Activated T-cell treated with anti-CD3 and anti-CD28 coated beads for 48 hours (primary cell): ENCODE data around the gene CCDC148.
"Not testable (repeated sequence)": the region's sequence is repeated elsewhere in the genome, so short reads cannot be mapped to it uniquely, and the experiment has no call there.

Experiments used
- DNase-seq: peaks from one replicate; pipeline ENCODE4 v3.0.0-alpha.2; 2020; ENCODE audit warnings: low read depth

Gene CCDC148

GRCh38 chr2:158351466-158351816 lies 105.1 kb downstream of the CCDC148 start:
- not testable (repeated sequence) for DNase-seq

GRCh38 chr2:158350751-158351465 lies 105.6 kb downstream of the CCDC148 start:
- DNase-seq = not testable (repeated sequence)

GRCh38 chr2:158346032-158346431 lies 110.5 kb downstream of the CCDC148 start:
- no peak for DNase-seq

- DNase-seq = no peak
Observed at GRCh38 chr2:158339513-158339912, 117.0 kb downstream of the CCDC148 start.

GRCh38 chr2:158337018-158337417 lies 119.5 kb downstream of the CCDC148 start:
- DNase-seq = no peak

GRCh38 chr2:158331799-158332198 lies 124.8 kb downstream of the CCDC148 start:
- not testable (repeated sequence) for DNase-seq

GRCh38 chr2:158325782-158326340 lies 130.7 kb downstream of the CCDC148 start:
- no peak for DNase-seq

- no peak for DNase-seq
Observed at GRCh38 chr2:158325031-158325781, 131.3 kb downstream of the CCDC148 start.

- no peak for DNase-seq
Observed at GRCh38 chr2:158323381-158323780, 133.2 kb downstream of the CCDC148 start.

GRCh38 chr2:158321264-158321663 lies 135.3 kb downstream of the CCDC148 start:
- DNase-seq = no peak

- no peak for DNase-seq
Observed at GRCh38 chr2:158319269-158319668, 137.3 kb downstream of the CCDC148 start.

- no peak for DNase-seq
Observed at GRCh38 chr2:158317642-158318041, 138.9 kb downstream of the CCDC148 start.

GRCh38 chr2:158315803-158316414 lies 140.6 kb downstream of the CCDC148 start:
- no peak for DNase-seq

- DNase-seq = no peak
Observed at GRCh38 chr2:158315000-158315399, 141.6 kb downstream of the CCDC148 start.

- DNase-seq = no peak
Observed at GRCh38 chr2:158313734-158314133, 142.8 kb downstream of the CCDC148 start.

- DNase-seq = no peak
Observed at GRCh38 chr2:158312981-158313380, 143.6 kb downstream of the CCDC148 start.

- DNase-seq = not testable (repeated sequence)
Observed at GRCh38 chr2:158310407-158310806, 146.1 kb downstream of the CCDC148 start.

GRCh38 chr2:158305501-158305900 lies 151.1 kb downstream of the CCDC148 start:
- no peak for DNase-seq

- DNase-seq = no peak
Observed at GRCh38 chr2:158300394-158300793, 156.2 kb downstream of the CCDC148 start.

GRCh38 chr2:158297606-158298005 lies 158.9 kb downstream of the CCDC148 start:
- DNase-seq = no peak

GRCh38 chr2:158297120-158297519 lies 159.4 kb downstream of the CCDC148 start:
- DNase-seq = no peak

GRCh38 chr2:158293722-158294121 lies 162.8 kb downstream of the CCDC148 start:
- no peak for DNase-seq
